GM23338 (cell line): ENCODE data around the gene ACTL6B. TPM values are rescaled to one million over a fixed set of nuclear protein-coding genes. Genes with fewer than 3 reads are reported as not detected.

ENCODE experiments used
- ATAC-seq: fragments of 200-7000 bp; cut with Tn5 transposase; 3 replicates; pipeline ENCODE4 v1.9.1; 2020
- DNase-seq: peaks from one replicate; pipeline ENCODE4 v3.0.0-alpha.2; 2015; ENCODE audit warnings: low spot score
- H2AFZ ChIP-seq: fragments of 200-600 bp; sonication (generic); 2 replicates; pipeline ENCODE4 v1.8.0; 2016; ENCODE audit warnings: antibody characterized with exemption, mild to moderate bottlenecking, moderate library complexity
- H3F3A ChIP-seq: fragments of 200-600 bp; sonication (generic); replicated peaks from 2 replicates; pipeline ENCODE4 v1.8.0; 2017; ENCODE audit warnings: antibody characterized with exemption, mixed run types, low read depth
- H3K27ac ChIP-seq: fragments of 200-600 bp; sonication (generic); 2 replicates; pipeline ENCODE4 v1.6.1; 2016; ENCODE audit warnings: low read depth
- H3K27me3 ChIP-seq: fragments of 200-600 bp; sonication (generic); 2 replicates; pipeline ENCODE4 v1.8.0; 2016; ENCODE audit warnings: mild to moderate bottlenecking, mixed run types, moderate library complexity; ENCODE audit not compliant: insufficient read depth
- H3K36me3 ChIP-seq: fragments of 200-600 bp; sonication (generic); 2 replicates; pipeline ENCODE4 v1.8.0; 2016; ENCODE audit warnings: mild to moderate bottlenecking; ENCODE audit not compliant: insufficient read depth
- H3K4me1 ChIP-seq: fragments of 200-600 bp; sonication (generic); 2 replicates; pipeline ENCODE4 v1.8.0; 2016; ENCODE audit warnings: mild to moderate bottlenecking, moderate library complexity; ENCODE audit not compliant: insufficient read depth
- H3K4me2 ChIP-seq: fragments of 200-600 bp; sonication (generic); 2 replicates; pipeline ENCODE4 v1.7.1; 2017; ENCODE audit warnings: mixed run types
- H3K4me3 ChIP-seq: fragments of 200-600 bp; sonication (generic); 2 replicates; pipeline ENCODE4 v1.6.1; 2016; ENCODE audit warnings: mixed run types
- H3K79me2 ChIP-seq: fragments of 200-600 bp; sonication (generic); replicated peaks from 2 replicates; pipeline ENCODE4 v1.8.0; 2017; ENCODE audit warnings: mild to moderate bottlenecking; ENCODE audit not compliant: insufficient read depth
- H3K9me2 ChIP-seq: fragments of 200-600 bp; sonication (generic); 2 replicates; pipeline ENCODE4 v1.8.0; 2017; ENCODE audit not compliant: insufficient read depth
- H4K20me1 ChIP-seq: fragments of 200-600 bp; sonication (generic); replicated peaks from 2 replicates; pipeline ENCODE4 v1.8.0; 2017; ENCODE audit warnings: mild to moderate bottlenecking; ENCODE audit not compliant: insufficient read depth
- H3K27ac Mint-ChIP-seq: 2 replicates; pipeline ENCODE4 v1.8.0; 2020; ENCODE audit warnings: inconsistent platforms, mild to moderate bottlenecking, moderate library complexity, mixed read lengths
- H3K27me3 Mint-ChIP-seq: 3 replicates; pipeline ENCODE4 v1.8.0; 2022; ENCODE audit warnings: low read depth, mild to moderate bottlenecking, moderate library complexity, mixed read lengths, inconsistent platforms; ENCODE audit not compliant: insufficient read depth, poor library complexity
- H3K36me3 Mint-ChIP-seq: 3 replicates; pipeline ENCODE4 v1.8.0; 2021; ENCODE audit warnings: low read depth, mild to moderate bottlenecking, inconsistent platforms, moderate library complexity, mixed read lengths
- H3K4me1 Mint-ChIP-seq: 3 replicates; pipeline ENCODE4 v1.8.0; 2020; ENCODE audit warnings: mild to moderate bottlenecking, inconsistent platforms, mixed read lengths
- H3K4me3 Mint-ChIP-seq: 3 replicates; pipeline ENCODE4 v1.8.0; 2021; ENCODE audit warnings: moderate library complexity, mild to moderate bottlenecking, inconsistent platforms, mixed read lengths
- H3K9me3 Mint-ChIP-seq: 3 replicates; pipeline ENCODE4 v1.8.0; 2020; ENCODE audit warnings: moderate library complexity, mild to moderate bottlenecking, inconsistent platforms, mixed read lengths
- CREB1 ChIP-seq: fragments of 250-450 bp; sonication (Bioruptor Pico); IDR thresholded peaks from 2 replicates; pipeline ENCODE4 v1.5.0; 2020; ENCODE audit warnings: low read depth, mild to moderate bottlenecking, moderate library complexity
- EZH2 ChIP-seq: fragments of 200-600 bp; sonication (generic); IDR thresholded peaks from one replicate; pipeline ENCODE4 v1.8.0; 2017; ENCODE audit warnings: antibody characterized with exemption, mild to moderate bottlenecking, low read depth; ENCODE audit not compliant: unreplicated experiment
- NANOG ChIP-seq: IDR thresholded peaks from 2 replicates; pipeline ENCODE4 v1.6.1; 2016; ENCODE audit warnings: antibody characterized with exemption, borderline replicate concordance
- ZNF331 ChIP-seq: fragments of 250-450 bp; sonication (Bioruptor Pico); IDR thresholded peaks from 2 replicates; pipeline ENCODE4 v1.5.0; 2020; ENCODE audit warnings: low read depth, mild to moderate bottlenecking, moderate library complexity
- ZNF462 ChIP-seq: fragments of 250-450 bp; sonication (Bioruptor Pico); IDR thresholded peaks from 2 replicates; pipeline ENCODE4 v1.5.0; 2020; ENCODE audit warnings: mild to moderate bottlenecking, moderate library complexity
- polyA plus RNA-seq: library from polyadenylated mRNA; unstranded; fragments of >200 nt; fragmentation: Nextera tagmentation; extraction: Ambion mirVana; gene quantifications from 2 replicates; pipeline ENCODE4 v1.2.1, GENCODE V29; 2016
- total RNA-seq: library from RNA; depleted of rRNA; stranded (reverse); fragments of >200 nt; shearing (Covaris generic); gene quantifications from 2 replicates; pipeline ENCODE4 v1.2.3, GENCODE V29; 2014
- TF ChIP-seq, protein P1 (sequence below), 2 experiments: fragments of 200-600 bp in 1 of 2; sonication (generic) in 1 of 2; conservative IDR thresholded peaks; 2 replicates each; pipeline versions ENCODE4 v1.5.1 to v1.6.1; 2016 to 2017; ENCODE audit warnings: antibody characterized with exemption in 2 of 2, low read depth in 2 of 2, mild to moderate bottlenecking in 2 of 2, moderate library complexity in 1 of 2

ACTL6B gene
- total and polyA plus RNA-seq, 2 experiments from 2014 or later: 0.69 to 2.5 TPM

GRCh38 chr7:100600730-100601038 is 55.6 kb downstream of the ACTL6B start:
- no peak overlapping the region for H3K4me3 Mint-ChIP-seq
- Histone ChIP-seq H3K27me3 (peaks cover 4% of the 10 kb centered on the region; the same call in 1 of the 2 replicates), H3F3A (0 out of 2 replicates have a peak, but pooled peaks cover 3% of the 10 kb centered on the region), H3K79me2 (no peaks in the 10 kb centered on the region), H2AFZ (no peak overlapping the region), H3K27ac (no peak overlapping the region), H3K9me2 (no peaks in the 10 kb centered on the region), H3K4me2 (no peak overlapping the region; the same call in 1 of the 2 replicates), H3K4me1 (peaks cover 19% of the 10 kb centered on the region), H4K20me1 (no peaks in the 10 kb centered on the region; the same call in 1 of the 2 replicates), H3K36me3 (no peaks in the 10 kb centered on the region; the same call in none of the 2 replicates), H3K4me3 (no peak overlapping the region)
- no peak for DNase-seq
- TF ChIP-seq CREB1 (CRISPR knock-in tag): no peak
- TF ChIP-seq EZH2: no peak
- TF ChIP-seq NANOG: no peak
- TF ChIP-seq, protein P1, sequence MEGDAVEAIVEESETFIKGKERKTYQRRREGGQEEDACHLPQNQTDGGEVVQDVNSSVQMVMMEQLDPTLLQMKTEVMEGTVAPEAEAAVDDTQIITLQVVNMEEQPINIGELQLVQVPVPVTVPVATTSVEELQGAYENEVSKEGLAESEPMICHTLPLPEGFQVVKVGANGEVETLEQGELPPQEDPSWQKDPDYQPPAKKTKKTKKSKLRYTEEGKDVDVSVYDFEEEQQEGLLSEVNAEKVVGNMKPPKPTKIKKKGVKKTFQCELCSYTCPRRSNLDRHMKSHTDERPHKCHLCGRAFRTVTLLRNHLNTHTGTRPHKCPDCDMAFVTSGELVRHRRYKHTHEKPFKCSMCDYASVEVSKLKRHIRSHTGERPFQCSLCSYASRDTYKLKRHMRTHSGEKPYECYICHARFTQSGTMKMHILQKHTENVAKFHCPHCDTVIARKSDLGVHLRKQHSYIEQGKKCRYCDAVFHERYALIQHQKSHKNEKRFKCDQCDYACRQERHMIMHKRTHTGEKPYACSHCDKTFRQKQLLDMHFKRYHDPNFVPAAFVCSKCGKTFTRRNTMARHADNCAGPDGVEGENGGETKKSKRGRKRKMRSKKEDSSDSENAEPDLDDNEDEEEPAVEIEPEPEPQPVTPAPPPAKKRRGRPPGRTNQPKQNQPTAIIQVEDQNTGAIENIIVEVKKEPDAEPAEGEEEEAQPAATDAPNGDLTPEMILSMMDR (conservative IDR thresholded peaks at IDR 0.05; ENCODE audit: low read depth in 2 of 2): no peak
- TF ChIP-seq ZNF462 (CRISPR knock-in tag): no peak
- TF ChIP-seq ZNF331 (CRISPR knock-in tag): no peak
- H3K36me3 Mint-ChIP-seq: peaks cover 11% of the 10 kb centered on the region
- ATAC-seq: no peak
- H3K4me1 Mint-ChIP-seq: peaks cover 34% of the 10 kb centered on the region
- H3K27ac Mint-ChIP-seq: no peak overlapping the region
- peaks cover 24% of the 10 kb centered on the region for H3K27me3 Mint-ChIP-seq
- H3K9me3 Mint-ChIP-seq: no peaks in the 10 kb centered on the region
